ENCODE results near the gene PEX10. TPM values are rescaled to one million over a fixed set of nuclear protein-coding genes. Genes with fewer than 3 reads are reported as not detected.

Gene PEX10
- total and polyA plus RNA-seq, 4 donors: 6.2 to 16.4 (median 11.8) TPM

DNA sequence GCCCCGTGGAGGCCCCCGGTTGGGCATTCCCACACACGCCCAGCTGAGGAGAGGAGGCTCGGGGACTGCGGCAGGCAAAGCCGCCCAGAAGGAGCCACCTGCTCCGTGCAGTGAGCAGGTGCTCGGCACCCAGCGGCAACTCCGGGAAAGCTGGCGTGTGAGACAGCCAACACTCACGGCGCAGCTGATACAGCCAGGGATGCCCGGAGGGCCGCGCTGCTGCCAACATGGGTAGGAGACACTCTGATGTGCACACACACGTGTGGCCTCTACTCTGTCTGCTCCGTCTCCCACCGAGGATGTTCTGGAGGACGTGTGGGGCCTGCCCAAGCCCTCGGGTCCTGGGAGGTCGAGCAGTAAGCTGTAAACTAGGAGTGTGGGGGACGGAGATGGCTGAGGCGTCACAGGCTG is 33.9 kb downstream of the PEX10 start:
- no peaks in the 10 kb centered on the region for H3K4me1 ChIP-seq (ENCODE audit: control insufficient read depth in 4 of 4, insufficient read depth in 4 of 4, low read length in 3 of 4)
- H3K4me3 ChIP-seq (ENCODE audit: low read depth in 1 of 3, low read length in 3 of 3): no peak overlapping the region
- no peak overlapping the region for H3K27ac ChIP-seq (ENCODE audit: low read depth in 1 of 2, low read length in 2 of 2)
- H3K9me3 ChIP-seq (ENCODE audit: control insufficient read depth in 4 of 4, low read length in 3 of 4): no peaks in the 10 kb centered on the region
- TF ChIP-seq, protein P1, sequence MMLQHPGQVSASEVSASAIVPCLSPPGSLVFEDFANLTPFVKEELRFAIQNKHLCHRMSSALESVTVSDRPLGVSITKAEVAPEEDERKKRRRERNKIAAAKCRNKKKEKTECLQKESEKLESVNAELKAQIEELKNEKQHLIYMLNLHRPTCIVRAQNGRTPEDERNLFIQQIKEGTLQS (IDR thresholded peaks at IDR 0.05): no peak
- TF ChIP-seq YY1 (IDR thresholded peaks at IDR 0.05) (no peak), JUND (IDR thresholded peaks at IDR 0.05) (no peak), NR2F2 (IDR thresholded peaks at IDR 0.05) (no peak), SP1 (IDR thresholded peaks at IDR 0.05) (no peak), GABPA (IDR thresholded peaks at IDR 0.05 in 1 of 2, conservative IDR thresholded peaks at IDR 0.05 in 1 of 2) (no peak), RXRA (IDR thresholded peaks at IDR 0.05) (no peak), TAF1 (conservative IDR thresholded peaks at IDR 0.05) (no peak), FOXA2 (IDR thresholded peaks at IDR 0.05) (no peak), EGR1 (IDR thresholded peaks at IDR 0.05; ENCODE audit: low read depth in 2 of 2) (no peak), RAD21 (IDR thresholded peaks at IDR 0.05) (no peak), HNF4G (IDR thresholded peaks at IDR 0.05) (no peak)
- TF ChIP-seq, protein P2, sequence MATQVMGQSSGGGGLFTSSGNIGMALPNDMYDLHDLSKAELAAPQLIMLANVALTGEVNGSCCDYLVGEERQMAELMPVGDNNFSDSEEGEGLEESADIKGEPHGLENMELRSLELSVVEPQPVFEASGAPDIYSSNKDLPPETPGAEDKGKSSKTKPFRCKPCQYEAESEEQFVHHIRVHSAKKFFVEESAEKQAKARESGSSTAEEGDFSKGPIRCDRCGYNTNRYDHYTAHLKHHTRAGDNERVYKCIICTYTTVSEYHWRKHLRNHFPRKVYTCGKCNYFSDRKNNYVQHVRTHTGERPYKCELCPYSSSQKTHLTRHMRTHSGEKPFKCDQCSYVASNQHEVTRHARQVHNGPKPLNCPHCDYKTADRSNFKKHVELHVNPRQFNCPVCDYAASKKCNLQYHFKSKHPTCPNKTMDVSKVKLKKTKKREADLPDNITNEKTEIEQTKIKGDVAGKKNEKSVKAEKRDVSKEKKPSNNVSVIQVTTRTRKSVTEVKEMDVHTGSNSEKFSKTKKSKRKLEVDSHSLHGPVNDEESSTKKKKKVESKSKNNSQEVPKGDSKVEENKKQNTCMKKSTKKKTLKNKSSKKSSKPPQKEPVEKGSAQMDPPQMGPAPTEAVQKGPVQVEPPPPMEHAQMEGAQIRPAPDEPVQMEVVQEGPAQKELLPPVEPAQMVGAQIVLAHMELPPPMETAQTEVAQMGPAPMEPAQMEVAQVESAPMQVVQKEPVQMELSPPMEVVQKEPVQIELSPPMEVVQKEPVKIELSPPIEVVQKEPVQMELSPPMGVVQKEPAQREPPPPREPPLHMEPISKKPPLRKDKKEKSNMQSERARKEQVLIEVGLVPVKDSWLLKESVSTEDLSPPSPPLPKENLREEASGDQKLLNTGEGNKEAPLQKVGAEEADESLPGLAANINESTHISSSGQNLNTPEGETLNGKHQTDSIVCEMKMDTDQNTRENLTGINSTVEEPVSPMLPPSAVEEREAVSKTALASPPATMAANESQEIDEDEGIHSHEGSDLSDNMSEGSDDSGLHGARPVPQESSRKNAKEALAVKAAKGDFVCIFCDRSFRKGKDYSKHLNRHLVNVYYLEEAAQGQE (IDR thresholded peaks at IDR 0.05): no peak
- TF ChIP-seq, protein P3, sequence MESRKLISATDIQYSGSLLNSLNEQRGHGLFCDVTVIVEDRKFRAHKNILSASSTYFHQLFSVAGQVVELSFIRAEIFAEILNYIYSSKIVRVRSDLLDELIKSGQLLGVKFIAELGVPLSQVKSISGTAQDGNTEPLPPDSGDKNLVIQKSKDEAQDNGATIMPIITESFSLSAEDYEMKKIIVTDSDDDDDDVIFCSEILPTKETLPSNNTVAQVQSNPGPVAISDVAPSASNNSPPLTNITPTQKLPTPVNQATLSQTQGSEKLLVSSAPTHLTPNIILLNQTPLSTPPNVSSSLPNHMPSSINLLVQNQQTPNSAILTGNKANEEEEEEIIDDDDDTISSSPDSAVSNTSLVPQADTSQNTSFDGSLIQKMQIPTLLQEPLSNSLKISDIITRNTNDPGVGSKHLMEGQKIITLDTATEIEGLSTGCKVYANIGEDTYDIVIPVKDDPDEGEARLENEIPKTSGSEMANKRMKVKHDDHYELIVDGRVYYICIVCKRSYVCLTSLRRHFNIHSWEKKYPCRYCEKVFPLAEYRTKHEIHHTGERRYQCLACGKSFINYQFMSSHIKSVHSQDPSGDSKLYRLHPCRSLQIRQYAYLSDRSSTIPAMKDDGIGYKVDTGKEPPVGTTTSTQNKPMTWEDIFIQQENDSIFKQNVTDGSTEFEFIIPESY (IDR thresholded peaks at IDR 0.05): no peak
- TF ChIP-seq, protein P4, sequence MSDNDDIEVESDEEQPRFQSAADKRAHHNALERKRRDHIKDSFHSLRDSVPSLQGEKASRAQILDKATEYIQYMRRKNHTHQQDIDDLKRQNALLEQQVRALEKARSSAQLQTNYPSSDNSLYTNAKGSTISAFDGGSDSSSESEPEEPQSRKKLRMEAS (IDR thresholded peaks at IDR 0.05): no peak
- TF ChIP-seq, protein P5, sequence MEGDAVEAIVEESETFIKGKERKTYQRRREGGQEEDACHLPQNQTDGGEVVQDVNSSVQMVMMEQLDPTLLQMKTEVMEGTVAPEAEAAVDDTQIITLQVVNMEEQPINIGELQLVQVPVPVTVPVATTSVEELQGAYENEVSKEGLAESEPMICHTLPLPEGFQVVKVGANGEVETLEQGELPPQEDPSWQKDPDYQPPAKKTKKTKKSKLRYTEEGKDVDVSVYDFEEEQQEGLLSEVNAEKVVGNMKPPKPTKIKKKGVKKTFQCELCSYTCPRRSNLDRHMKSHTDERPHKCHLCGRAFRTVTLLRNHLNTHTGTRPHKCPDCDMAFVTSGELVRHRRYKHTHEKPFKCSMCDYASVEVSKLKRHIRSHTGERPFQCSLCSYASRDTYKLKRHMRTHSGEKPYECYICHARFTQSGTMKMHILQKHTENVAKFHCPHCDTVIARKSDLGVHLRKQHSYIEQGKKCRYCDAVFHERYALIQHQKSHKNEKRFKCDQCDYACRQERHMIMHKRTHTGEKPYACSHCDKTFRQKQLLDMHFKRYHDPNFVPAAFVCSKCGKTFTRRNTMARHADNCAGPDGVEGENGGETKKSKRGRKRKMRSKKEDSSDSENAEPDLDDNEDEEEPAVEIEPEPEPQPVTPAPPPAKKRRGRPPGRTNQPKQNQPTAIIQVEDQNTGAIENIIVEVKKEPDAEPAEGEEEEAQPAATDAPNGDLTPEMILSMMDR (IDR thresholded peaks at IDR 0.05; ENCODE audit: low read depth, low read length, missing input control): no peak
- no peak for DNase-seq (ENCODE audit: low spot score)
- no peaks in the 10 kb centered on the region for H3K36me3 ChIP-seq (ENCODE audit: control insufficient read depth in 4 of 4, insufficient read depth in 3 of 4, low read depth in 1 of 4, low read length in 3 of 4)
- 88% methylated on average over 24 of the region's 24 CpGs for WGBS
- no peaks in the 10 kb centered on the region for H3K27me3 ChIP-seq (ENCODE audit: control insufficient read depth in 4 of 4, insufficient read depth in 4 of 4, low read length in 3 of 4)
- no peak overlapping the region for H3K9ac ChIP-seq (ENCODE audit: low read depth in 1 of 2, low read length in 2 of 2)
